ENCODE measurements around the gene OR51S1.
"Not testable (repeated sequence)": the region's sequence is repeated elsewhere in the genome, so short reads cannot be mapped to it uniquely, and the experiment has no call there.

The OR51S1 gene

GRCh38 chr11:4848908-4849532 lies at the start of gene OR51S1:
Gene OR51S1 (minus strand): TSS chr11:4849208. CDS start chr11:4849208, 0 bp downstream.
- no peak for DNase-seq

GRCh38 chr11:4891996-4892640 lies 43.1 kb upstream of the OR51S1 start:
- no peak for DNase-seq

- no peak for DNase-seq
Observed at GRCh38 chr11:4890279-4890678, 41.3 kb upstream of the OR51S1 start.

- DNase-seq: no peak
Observed at GRCh38 chr11:4887591-4887990, 38.6 kb upstream of the OR51S1 start.

- no peak for DNase-seq
Observed at GRCh38 chr11:4886186-4886585, 37.2 kb upstream of the OR51S1 start.

GRCh38 chr11:4884361-4884760 lies 35.4 kb upstream of the OR51S1 start:
- no peak for DNase-seq

- no peak for DNase-seq
Observed at GRCh38 chr11:4882543-4882942, 33.5 kb upstream of the OR51S1 start.

- no peak for DNase-seq
Observed at GRCh38 chr11:4881860-4882500, 33.0 kb upstream of the OR51S1 start, which contains the start of gene OR51T1. Gene OR51T1 (plus strand): TSS chr11:4881900. CDS start chr11:4881900, 0 bp downstream.

GRCh38 chr11:4881188-4881587 lies 32.2 kb upstream of the OR51S1 start:
- no peak for DNase-seq

- no peak for DNase-seq
Observed at GRCh38 chr11:4865855-4866254, 16.8 kb upstream of the OR51S1 start.

- no peak for DNase-seq
Observed at GRCh38 chr11:4863876-4864275, 14.9 kb upstream of the OR51S1 start.

- DNase-seq: no peak
Observed at GRCh38 chr11:4862447-4863236, 13.6 kb upstream of the OR51S1 start.

- not testable (repeated sequence) for DNase-seq
Observed at GRCh38 chr11:4854286-4854685, 5.3 kb upstream of the OR51S1 start.

- DNase-seq: no peak
Observed at GRCh38 chr11:4851033-4851432, 2.0 kb upstream of the OR51S1 start.

GRCh38 chr11:4839851-4840549 lies 9.0 kb downstream of the OR51S1 start:
- DNase-seq: no peak

GRCh38 chr11:4830909-4831308 lies 18.1 kb downstream of the OR51S1 start:
- DNase-seq: no peak

- DNase-seq: no peak
Observed at GRCh38 chr11:4830346-4830745, 18.7 kb downstream of the OR51S1 start.

- no peak for DNase-seq
Observed at GRCh38 chr11:4826425-4826824, 22.6 kb downstream of the OR51S1 start.

GRCh38 chr11:4825132-4825531 lies 23.9 kb downstream of the OR51S1 start:
- no peak for DNase-seq

- no peak for DNase-seq
Observed at GRCh38 chr11:4821021-4821420, 28.0 kb downstream of the OR51S1 start, which contains the start of gene OR51F2. Gene OR51F2 (plus strand): TSS chr11:4821321. CDS start chr11:4821422, 101 bp downstream.

- DNase-seq: no peak
Observed at GRCh38 chr11:4809246-4809645, 39.8 kb downstream of the OR51S1 start.

- no peak for DNase-seq
Observed at GRCh38 chr11:4808476-4808875, 40.5 kb downstream of the OR51S1 start.

- DNase-seq: no peak
Observed at GRCh38 chr11:4804280-4804679, 44.7 kb downstream of the OR51S1 start, which contains the start of gene OR52R1. Gene OR52R1 (minus strand): TSS chr11:4804380. CDS start chr11:4804380, 0 bp downstream.
